Liver (tissue), 9 donors: Measurements from ENCODE around the gene ZBTB12. TPM values are rescaled to one million over a fixed set of nuclear protein-coding genes. Genes with fewer than 3 reads are reported as not detected.
"Not testable (repeated sequence)": the region's sequence is repeated elsewhere in the genome, so short reads cannot be mapped to it uniquely, and the experiment has no call there.

ENCODE experiments used
- DNase-seq: peaks from one replicate; pipeline ENCODE4 v3.0.0-alpha.2; 2017; ENCODE audit warnings: low spot score
- H3K27ac ChIP-seq, 2 donors: one replicate each; pipeline ENCODE4 v1.7.0; 2013; ENCODE audit warnings: inconsistent platforms in 2 of 2, low read length in 2 of 2, control low read depth in 1 of 2, low read depth in 1 of 2, mild to moderate bottlenecking in 1 of 2
- H3K27me3 ChIP-seq, 4 donors: one replicate each; pipeline versions ENCODE4 v1.6.1 to v1.7.0; 2013; ENCODE audit warnings: low read length in 3 of 4, inconsistent platforms in 1 of 4, mild to moderate bottlenecking in 1 of 4, moderate library complexity in 1 of 4; ENCODE audit not compliant: control insufficient read depth in 4 of 4, insufficient read depth in 4 of 4
- H3K36me3 ChIP-seq, 4 donors: one replicate each; pipeline versions ENCODE4 v1.6.1 to v1.7.0; 2013; ENCODE audit warnings: low read length in 3 of 4, mild to moderate bottlenecking in 3 of 4, low read depth in 1 of 4, moderate library complexity in 1 of 4; ENCODE audit not compliant: control insufficient read depth in 4 of 4, insufficient read depth in 3 of 4
- H3K4me1 ChIP-seq, 4 donors: one replicate each; pipeline versions ENCODE4 v1.6.1 to v1.7.0; 2013; ENCODE audit warnings: low read length in 3 of 4, mild to moderate bottlenecking in 3 of 4, moderate library complexity in 1 of 4; ENCODE audit not compliant: control insufficient read depth in 4 of 4, insufficient read depth in 4 of 4
- H3K4me3 ChIP-seq, 3 donors: one replicate each; pipeline versions ENCODE4 v1.6.1 to v1.7.0; 2013; ENCODE audit warnings: low read length in 3 of 3, control low read depth in 1 of 3, low read depth in 1 of 3, mild to moderate bottlenecking in 1 of 3
- H3K9ac ChIP-seq, 2 donors: one replicate each; pipeline ENCODE4 v1.7.0; 2013; ENCODE audit warnings: low read length in 2 of 2, mild to moderate bottlenecking in 2 of 2, moderate library complexity in 2 of 2, control low read depth in 1 of 2, low read depth in 1 of 2
- H3K9me3 ChIP-seq, 4 donors: one replicate each; pipeline versions ENCODE4 v1.6.1 to v1.7.0; 2013; ENCODE audit warnings: low read length in 3 of 4; ENCODE audit not compliant: control insufficient read depth in 4 of 4
- EGR1 ChIP-seq, 2 donors: IDR thresholded peaks; 2 replicates each; pipeline ENCODE4 v1.6.1; 2016 to 2018; ENCODE audit warnings: antibody characterized with exemption in 2 of 2, low read depth in 2 of 2
- FOXA1 ChIP-seq: IDR thresholded peaks from 2 replicates; pipeline ENCODE4 v1.6.1; 2016; ENCODE audit warnings: antibody characterized with exemption
- HNF4A ChIP-seq, 2 donors: conservative IDR thresholded peaks; 2 replicates each; pipeline ENCODE4 v1.6.1; 2016; ENCODE audit warnings: antibody characterized with exemption in 2 of 2, mild to moderate bottlenecking in 2 of 2
- NR2F2 ChIP-seq: IDR thresholded peaks from 2 replicates; pipeline ENCODE4 v1.6.1; 2016; ENCODE audit warnings: antibody characterized with exemption
- RAD21 ChIP-seq, 2 donors: IDR thresholded peaks; 2 replicates each; pipeline ENCODE4 v1.6.1; 2016; ENCODE audit warnings: antibody characterized with exemption in 2 of 2, mild to moderate bottlenecking in 2 of 2
- TAF1 ChIP-seq: conservative IDR thresholded peaks from 2 replicates; pipeline ENCODE4 v1.6.1; 2016; ENCODE audit warnings: antibody characterized with exemption, mild to moderate bottlenecking
- YY1 ChIP-seq: IDR thresholded peaks from 2 replicates; pipeline ENCODE4 v1.6.1; 2016; ENCODE audit warnings: antibody characterized with exemption, mild to moderate bottlenecking
- WGBS: extraction: QIAGEN DNeasy Blood & Tissue Kit; methylation state at CpG from one replicate; pipeline ENCODE4 v1.1.7; 2013; 5-methylcytosine and 5-hydroxymethylcytosine counted together
- polyA plus RNA-seq, 2 donors: library from polyadenylated mRNA; stranded (reverse) in 1 of 2; unstranded in 1 of 2; fragments of 200-250 nt in 1 of 2; fragments of >200 nt in 1 of 2; fragmentation: Nextera tagmentation in 1 of 2; extraction: Ambion mirVana in 1 of 2; gene quantifications; one replicate each; pipeline versions ENCODE4 v1.2.1 to v1.2.3, GENCODE V29; 2013 to 2015
- total RNA-seq, 2 donors: library from RNA; depleted of rRNA; stranded (reverse); fragments of >200 nt; gene quantifications; one replicate each; pipeline ENCODE4 v1.2.3, GENCODE V29; 2014
- TF ChIP-seq, protein P1 (sequence below): IDR thresholded peaks from 2 replicates; pipeline ENCODE4 v1.6.1; 2016; ENCODE audit warnings: antibody characterized with exemption, mild to moderate bottlenecking
- TF ChIP-seq, protein P2 (sequence below): IDR thresholded peaks from 2 replicates; pipeline ENCODE4 v1.6.1; 2016; ENCODE audit warnings: antibody characterized with exemption
- TF ChIP-seq, protein P3 (sequence below): IDR thresholded peaks from 2 replicates; pipeline ENCODE4 v1.6.1; 2016; ENCODE audit warnings: antibody characterized with exemption
- TF ChIP-seq, protein P4 (sequence below): IDR thresholded peaks from 2 replicates; pipeline ENCODE4 v1.6.1; 2016; ENCODE audit warnings: antibody characterized with exemption
- donor health status: healthy.
- donor health status: healthy.
- donor health status: healthy.
- donor health status: healthy.
- donor health status: healthy.

ZBTB12 gene
- total and polyA plus RNA-seq, 4 donors, result 0.25 to 2.3 (median 0.83) TPM; not detected in 1

DNA sequence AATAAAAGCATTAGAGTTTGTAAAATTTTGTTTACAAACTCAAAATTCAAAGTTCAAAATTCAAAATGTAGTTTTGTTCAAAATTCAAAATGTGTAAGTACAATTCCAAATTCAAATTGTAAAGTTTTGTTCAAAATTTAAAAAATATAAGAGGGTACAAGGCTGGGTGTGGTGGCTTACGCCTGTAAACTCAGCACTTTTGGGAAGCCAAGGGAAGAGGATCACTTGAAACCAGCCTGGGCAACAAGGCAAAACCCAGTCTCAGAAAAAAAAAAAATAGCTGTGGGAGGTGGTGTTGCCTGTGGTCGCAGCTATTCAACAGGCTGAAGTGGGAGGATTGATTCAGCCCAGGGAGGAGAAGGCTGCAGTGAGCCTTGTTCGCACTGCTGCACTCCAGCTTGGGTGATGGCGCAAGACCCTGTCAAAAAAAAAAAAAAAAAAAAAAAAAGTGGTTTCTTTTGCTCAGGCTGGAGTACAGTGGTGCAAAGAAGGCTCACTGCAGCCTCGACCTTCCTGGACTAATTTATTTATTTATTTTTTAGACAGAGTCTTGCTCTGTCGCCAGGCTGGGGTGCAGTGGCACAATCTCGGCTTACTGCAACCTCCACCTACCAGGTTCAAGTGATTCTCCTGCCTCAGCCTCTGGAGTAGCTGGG lies 5.4 kb upstream of the ZBTB12 start:
- no peak overlapping the region for H3K9ac ChIP-seq
- DNase-seq, result no peak
- 34% methylated on average over 7 of the region's 7 CpGs for WGBS
- TF ChIP-seq EGR1 (IDR thresholded peaks at IDR 0.05; ENCODE audit: low read depth in 2 of 2) (no peak), RAD21 (IDR thresholded peaks at IDR 0.05) (peak; percentile 5 to 37)
- no peaks in the 10 kb centered on the region for H3K9me3 ChIP-seq
- H3K4me3 ChIP-seq, result no peak overlapping the region
- peaks cover 2 to 17% (median 13%) of the 10 kb centered on the region in 4 donors for H3K4me1 ChIP-seq
- no peaks in the 10 kb centered on the region for H3K27me3 ChIP-seq
- H3K36me3 ChIP-seq, result no peaks in the 10 kb centered on the region
- no peak overlapping the region for H3K27ac ChIP-seq

DNA sequence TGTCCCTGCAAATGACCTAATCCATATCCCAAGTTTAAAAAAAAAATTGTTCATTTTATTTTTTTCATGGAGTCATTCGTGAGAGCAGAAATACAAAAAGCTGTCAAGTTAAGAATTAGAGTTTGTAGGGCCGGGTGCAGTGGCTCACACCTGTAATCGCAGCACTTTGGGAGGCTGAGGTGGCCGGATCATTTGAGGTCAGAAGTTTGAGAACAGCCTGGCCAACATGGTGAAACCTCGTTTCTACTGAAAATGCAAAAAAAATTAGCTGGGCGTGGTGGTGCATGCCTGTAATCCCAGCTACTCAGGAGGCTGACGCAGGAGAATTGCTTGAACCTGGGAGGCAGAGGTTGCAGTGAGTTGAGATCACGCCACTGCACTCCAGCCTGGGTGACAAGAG lies 4.8 kb upstream of the ZBTB12 start:
- H3K4me3 ChIP-seq, DNase-seq, H3K27me3 ChIP-seq, H3K9ac ChIP-seq, H3K27ac ChIP-seq, H3K9me3 ChIP-seq, H3K36me3 ChIP-seq: not testable (repeated sequence)
- peaks cover 2 to 18% (median 13%) of the 10 kb centered on the region in 4 donors for H3K4me1 ChIP-seq
- 79% methylated on average over 8 of the region's 8 CpGs for WGBS

DNA sequence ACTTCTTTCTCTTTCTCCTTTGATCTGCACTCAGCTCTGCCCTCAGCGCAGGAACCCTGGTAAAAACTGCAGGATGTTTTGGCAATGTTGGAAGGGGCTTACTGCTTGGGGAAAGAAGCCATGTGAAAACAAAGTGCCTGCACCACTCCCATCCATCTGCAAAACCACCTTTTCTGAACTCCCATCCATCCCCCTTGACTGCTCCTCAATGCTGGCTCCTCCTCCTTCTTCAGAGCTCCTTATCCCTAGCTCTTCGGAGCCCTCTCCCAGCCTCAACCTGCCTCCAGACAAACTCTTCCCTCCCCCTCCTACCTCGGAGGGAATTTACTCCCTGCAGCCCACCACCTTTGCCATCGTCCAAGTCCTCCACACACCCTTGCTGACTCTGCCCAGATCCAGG lies 4.2 kb upstream of the ZBTB12 start:
- Histone ChIP-seq H3K9me3 (no peaks in the 10 kb centered on the region), H3K4me3 (no peak overlapping the region), H3K9ac (no peak overlapping the region), H3K27me3 (no peaks in the 10 kb centered on the region), H3K36me3 (no peaks in the 10 kb centered on the region), H3K27ac (no peak overlapping the region), H3K4me1 (peaks cover 4 to 21% (median 15%) of the 10 kb centered on the region in 4 donors)
- DNase-seq, result no peak
- TF ChIP-seq TAF1 (no peak), YY1 (no peak), FOXA1 (no peak), HNF4A (conservative IDR thresholded peaks at IDR 0.05) (no peak), RAD21 (IDR thresholded peaks at IDR 0.05) (no peak), NR2F2 (no peak), EGR1 (IDR thresholded peaks at IDR 0.05; ENCODE audit: low read depth in 2 of 2) (no peak)
- TF ChIP-seq, protein P1, sequence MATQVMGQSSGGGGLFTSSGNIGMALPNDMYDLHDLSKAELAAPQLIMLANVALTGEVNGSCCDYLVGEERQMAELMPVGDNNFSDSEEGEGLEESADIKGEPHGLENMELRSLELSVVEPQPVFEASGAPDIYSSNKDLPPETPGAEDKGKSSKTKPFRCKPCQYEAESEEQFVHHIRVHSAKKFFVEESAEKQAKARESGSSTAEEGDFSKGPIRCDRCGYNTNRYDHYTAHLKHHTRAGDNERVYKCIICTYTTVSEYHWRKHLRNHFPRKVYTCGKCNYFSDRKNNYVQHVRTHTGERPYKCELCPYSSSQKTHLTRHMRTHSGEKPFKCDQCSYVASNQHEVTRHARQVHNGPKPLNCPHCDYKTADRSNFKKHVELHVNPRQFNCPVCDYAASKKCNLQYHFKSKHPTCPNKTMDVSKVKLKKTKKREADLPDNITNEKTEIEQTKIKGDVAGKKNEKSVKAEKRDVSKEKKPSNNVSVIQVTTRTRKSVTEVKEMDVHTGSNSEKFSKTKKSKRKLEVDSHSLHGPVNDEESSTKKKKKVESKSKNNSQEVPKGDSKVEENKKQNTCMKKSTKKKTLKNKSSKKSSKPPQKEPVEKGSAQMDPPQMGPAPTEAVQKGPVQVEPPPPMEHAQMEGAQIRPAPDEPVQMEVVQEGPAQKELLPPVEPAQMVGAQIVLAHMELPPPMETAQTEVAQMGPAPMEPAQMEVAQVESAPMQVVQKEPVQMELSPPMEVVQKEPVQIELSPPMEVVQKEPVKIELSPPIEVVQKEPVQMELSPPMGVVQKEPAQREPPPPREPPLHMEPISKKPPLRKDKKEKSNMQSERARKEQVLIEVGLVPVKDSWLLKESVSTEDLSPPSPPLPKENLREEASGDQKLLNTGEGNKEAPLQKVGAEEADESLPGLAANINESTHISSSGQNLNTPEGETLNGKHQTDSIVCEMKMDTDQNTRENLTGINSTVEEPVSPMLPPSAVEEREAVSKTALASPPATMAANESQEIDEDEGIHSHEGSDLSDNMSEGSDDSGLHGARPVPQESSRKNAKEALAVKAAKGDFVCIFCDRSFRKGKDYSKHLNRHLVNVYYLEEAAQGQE, result no peak
- TF ChIP-seq, protein P2, sequence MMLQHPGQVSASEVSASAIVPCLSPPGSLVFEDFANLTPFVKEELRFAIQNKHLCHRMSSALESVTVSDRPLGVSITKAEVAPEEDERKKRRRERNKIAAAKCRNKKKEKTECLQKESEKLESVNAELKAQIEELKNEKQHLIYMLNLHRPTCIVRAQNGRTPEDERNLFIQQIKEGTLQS, result no peak
- TF ChIP-seq, protein P3, sequence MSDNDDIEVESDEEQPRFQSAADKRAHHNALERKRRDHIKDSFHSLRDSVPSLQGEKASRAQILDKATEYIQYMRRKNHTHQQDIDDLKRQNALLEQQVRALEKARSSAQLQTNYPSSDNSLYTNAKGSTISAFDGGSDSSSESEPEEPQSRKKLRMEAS, result no peak
- TF ChIP-seq, protein P4, sequence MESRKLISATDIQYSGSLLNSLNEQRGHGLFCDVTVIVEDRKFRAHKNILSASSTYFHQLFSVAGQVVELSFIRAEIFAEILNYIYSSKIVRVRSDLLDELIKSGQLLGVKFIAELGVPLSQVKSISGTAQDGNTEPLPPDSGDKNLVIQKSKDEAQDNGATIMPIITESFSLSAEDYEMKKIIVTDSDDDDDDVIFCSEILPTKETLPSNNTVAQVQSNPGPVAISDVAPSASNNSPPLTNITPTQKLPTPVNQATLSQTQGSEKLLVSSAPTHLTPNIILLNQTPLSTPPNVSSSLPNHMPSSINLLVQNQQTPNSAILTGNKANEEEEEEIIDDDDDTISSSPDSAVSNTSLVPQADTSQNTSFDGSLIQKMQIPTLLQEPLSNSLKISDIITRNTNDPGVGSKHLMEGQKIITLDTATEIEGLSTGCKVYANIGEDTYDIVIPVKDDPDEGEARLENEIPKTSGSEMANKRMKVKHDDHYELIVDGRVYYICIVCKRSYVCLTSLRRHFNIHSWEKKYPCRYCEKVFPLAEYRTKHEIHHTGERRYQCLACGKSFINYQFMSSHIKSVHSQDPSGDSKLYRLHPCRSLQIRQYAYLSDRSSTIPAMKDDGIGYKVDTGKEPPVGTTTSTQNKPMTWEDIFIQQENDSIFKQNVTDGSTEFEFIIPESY, result no peak
- WGBS, result 79% methylated on average over 4 of the region's 4 CpGs
